Neural progenitor cell (in vitro differentiated cells): ENCODE results near the gene MARVELD1. TPM values are rescaled to one million over a fixed set of nuclear protein-coding genes. Genes with fewer than 3 reads are reported as not detected.
A peak's percentile ranks its signal among the peaks of the same experiment; 100 is the strongest.

Source experiments
- DNase-seq: peaks from one replicate; pipeline ENCODE4 v3.0.0-alpha.2; 2016; ENCODE audit warnings: low spot score
- H2AFZ ChIP-seq: fragments of 200-600 bp; sonication (generic); replicated peaks from 2 replicates; pipeline ENCODE4 v1.6.1; 2016; ENCODE audit warnings: antibody characterized with exemption
- H3F3A ChIP-seq: fragments of 200-600 bp; sonication (generic); 2 replicates; pipeline ENCODE4 v1.6.1; 2016; ENCODE audit warnings: antibody characterized with exemption, low read depth
- H3K27ac ChIP-seq: fragments of 200-600 bp; sonication (generic); 2 replicates; pipeline ENCODE4 v1.5.1; 2016; ENCODE audit warnings: mild to moderate bottlenecking
- H3K27me3 ChIP-seq: fragments of 200-600 bp; sonication (generic); 2 replicates; pipeline ENCODE4 v1.6.1; 2016; ENCODE audit warnings: mild to moderate bottlenecking, moderate library complexity
- H3K36me3 ChIP-seq: fragments of 200-600 bp; sonication (generic); 2 replicates; pipeline ENCODE4 v1.5.1; 2016
- H3K4me1 ChIP-seq: fragments of 200-600 bp; sonication (generic); 2 replicates; pipeline ENCODE4 v1.6.1; 2016; ENCODE audit warnings: mixed run types
- H3K4me2 ChIP-seq: fragments of 200-600 bp; sonication (generic); 2 replicates; pipeline ENCODE4 v1.6.1; 2016
- H3K4me3 ChIP-seq: fragments of 200-600 bp; sonication (generic); 2 replicates; pipeline ENCODE4 v1.5.1; 2016
- H3K79me2 ChIP-seq: fragments of 200-600 bp; sonication (generic); 2 replicates; pipeline ENCODE4 v1.6.1; 2016; ENCODE audit warnings: low read depth
- H3K9ac ChIP-seq: fragments of 200-600 bp; sonication (generic); 2 replicates; pipeline ENCODE4 v1.6.1; 2016
- H3K9me3 ChIP-seq: fragments of 200-600 bp; sonication (generic); 2 replicates; pipeline ENCODE4 v1.5.1; 2016; ENCODE audit warnings: low read depth
- H4K20me1 ChIP-seq: fragments of 200-600 bp; sonication (generic); 2 replicates; pipeline ENCODE4 v1.6.1; 2016; ENCODE audit warnings: low read depth
- H3K27ac Mint-ChIP-seq: 3 replicates; pipeline ENCODE4 v1.8.0; 2021; ENCODE audit warnings: mixed read lengths
- H3K27me3 Mint-ChIP-seq: 2 replicates; pipeline ENCODE4 v1.8.0; 2022; ENCODE audit warnings: low read depth, mild to moderate bottlenecking, inconsistent platforms, moderate library complexity, mixed read lengths; ENCODE audit not compliant: insufficient read depth
- H3K36me3 Mint-ChIP-seq: 3 replicates; pipeline ENCODE4 v1.8.0; 2021; ENCODE audit warnings: mixed read lengths
- H3K4me1 Mint-ChIP-seq: 3 replicates; pipeline ENCODE4 v1.8.0; 2021; ENCODE audit warnings: mixed read lengths
- H3K4me3 Mint-ChIP-seq: 3 replicates; pipeline ENCODE4 v1.8.0; 2021; ENCODE audit warnings: mild to moderate bottlenecking, moderate library complexity, mixed read lengths
- H3K9me3 Mint-ChIP-seq: 3 replicates; pipeline ENCODE4 v1.8.0; 2020; ENCODE audit warnings: mixed read lengths
- EZH2 ChIP-seq: fragments of 200-600 bp; sonication (generic); IDR thresholded peaks from 2 replicates; pipeline ENCODE4 v1.6.1; 2017; ENCODE audit warnings: antibody characterized with exemption, mild to moderate bottlenecking, moderate library complexity
- EZH2phosphoT487 ChIP-seq: fragments of 200-600 bp; sonication (generic); IDR thresholded peaks from 2 replicates; pipeline ENCODE4 v1.6.1; 2017; ENCODE audit warnings: antibody characterized with exemption
- total RNA-seq: library from RNA; depleted of rRNA; stranded (reverse); fragments of >200 nt; gene quantifications from 2 replicates; pipeline ENCODE4 v1.2.3, GENCODE V29; 2015; ENCODE audit warnings: low replicate concordance
- TF ChIP-seq, protein P1 (sequence below): fragments of 200-600 bp; sonication (generic); IDR thresholded peaks from 2 replicates; pipeline ENCODE4 v1.5.1; 2017; ENCODE audit warnings: antibody characterized with exemption, mild to moderate bottlenecking

Gene MARVELD1
- total RNA-seq, 1 donor from 2014 or later: 7.1 TPM

GRCh38 chr10:97723001-97723400 lies 9.5 kb downstream of the MARVELD1 start:
- H3K4me3 ChIP-seq: no peak overlapping the region
- H3K36me3 ChIP-seq: no peaks in the 10 kb centered on the region
- Mint-ChIP-seq H3K4me3 (no peak overlapping the region), H3K4me1 (peaks cover 16% of the 10 kb centered on the region), H3K36me3 (peaks cover under 1% of the 10 kb centered on the region), H3K9me3 (no peaks in the 10 kb centered on the region), H3K27ac (no peak overlapping the region), H3K27me3 (peaks cover 6% of the 10 kb centered on the region)
- no peak overlapping the region for H3K9ac ChIP-seq
- H2AFZ ChIP-seq: no peak overlapping the region
- TF ChIP-seq EZH2: no peak
- no peak for TF ChIP-seq EZH2phosphoT487
- TF ChIP-seq, protein P1, sequence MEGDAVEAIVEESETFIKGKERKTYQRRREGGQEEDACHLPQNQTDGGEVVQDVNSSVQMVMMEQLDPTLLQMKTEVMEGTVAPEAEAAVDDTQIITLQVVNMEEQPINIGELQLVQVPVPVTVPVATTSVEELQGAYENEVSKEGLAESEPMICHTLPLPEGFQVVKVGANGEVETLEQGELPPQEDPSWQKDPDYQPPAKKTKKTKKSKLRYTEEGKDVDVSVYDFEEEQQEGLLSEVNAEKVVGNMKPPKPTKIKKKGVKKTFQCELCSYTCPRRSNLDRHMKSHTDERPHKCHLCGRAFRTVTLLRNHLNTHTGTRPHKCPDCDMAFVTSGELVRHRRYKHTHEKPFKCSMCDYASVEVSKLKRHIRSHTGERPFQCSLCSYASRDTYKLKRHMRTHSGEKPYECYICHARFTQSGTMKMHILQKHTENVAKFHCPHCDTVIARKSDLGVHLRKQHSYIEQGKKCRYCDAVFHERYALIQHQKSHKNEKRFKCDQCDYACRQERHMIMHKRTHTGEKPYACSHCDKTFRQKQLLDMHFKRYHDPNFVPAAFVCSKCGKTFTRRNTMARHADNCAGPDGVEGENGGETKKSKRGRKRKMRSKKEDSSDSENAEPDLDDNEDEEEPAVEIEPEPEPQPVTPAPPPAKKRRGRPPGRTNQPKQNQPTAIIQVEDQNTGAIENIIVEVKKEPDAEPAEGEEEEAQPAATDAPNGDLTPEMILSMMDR: no peak
- peaks cover 21% of the 10 kb centered on the region for H3K4me1 ChIP-seq
- no peaks in the 10 kb centered on the region for H4K20me1 ChIP-seq
- no peak for DNase-seq
- no peaks in the 10 kb centered on the region for H3K79me2 ChIP-seq
- H3K9me3 ChIP-seq: no peaks in the 10 kb centered on the region
- no peaks in the 10 kb centered on the region for H3K27me3 ChIP-seq
- no peak overlapping the region for H3K27ac ChIP-seq
- peaks cover 19% of the 10 kb centered on the region for H3F3A ChIP-seq
- no peak overlapping the region for H3K4me2 ChIP-seq

DNA sequence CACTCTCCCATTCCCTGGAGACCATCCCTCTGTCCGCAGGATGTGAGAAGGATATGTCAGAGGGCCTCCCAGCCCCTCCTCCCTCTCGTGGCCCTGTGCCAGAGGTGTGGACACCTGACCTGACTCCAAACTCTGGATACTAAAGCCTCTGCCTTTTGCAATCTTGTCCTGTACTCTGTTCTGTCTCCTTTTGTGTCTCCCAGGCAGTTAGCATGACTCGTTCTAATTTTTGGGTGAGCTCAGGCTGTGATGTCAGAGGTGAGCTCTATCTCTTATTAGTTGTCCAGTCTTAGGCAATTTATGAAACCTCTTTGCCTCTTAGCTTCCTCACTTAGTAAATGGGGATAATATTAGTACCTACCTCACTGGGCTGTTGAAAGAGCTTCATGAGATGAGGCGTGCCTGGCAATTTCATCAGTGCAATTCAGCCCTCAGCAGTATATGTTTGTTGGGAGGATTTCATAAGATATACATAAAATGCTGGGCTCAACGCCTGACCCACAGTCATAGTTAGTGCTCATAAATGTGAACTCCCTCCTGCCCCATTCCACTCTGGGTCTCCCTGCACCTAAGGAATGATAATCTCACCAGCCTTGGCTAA lies 10.9 kb downstream of the MARVELD1 start:
- peaks cover 3% of the 10 kb centered on the region for H3K9me3 Mint-ChIP-seq
- H3K4me1 ChIP-seq: peaks cover 6% of the 10 kb centered on the region
- H4K20me1 ChIP-seq: no peaks in the 10 kb centered on the region
- no peak overlapping the region for H3K27ac ChIP-seq
- H3F3A ChIP-seq: peaks cover 4% of the 10 kb centered on the region
- DNase-seq: no peak
- H3K27me3 Mint-ChIP-seq: peaks cover 6% of the 10 kb centered on the region
- H3K27me3 ChIP-seq: no peaks in the 10 kb centered on the region
- H3K4me1 Mint-ChIP-seq: peaks cover 4% of the 10 kb centered on the region
- no peak overlapping the region for H3K4me3 ChIP-seq
- H2AFZ ChIP-seq: no peak overlapping the region
- H3K9ac ChIP-seq: no peak overlapping the region
- H3K4me3 Mint-ChIP-seq: no peak overlapping the region
- H3K9me3 ChIP-seq: no peaks in the 10 kb centered on the region
- H3K79me2 ChIP-seq: no peaks in the 10 kb centered on the region
- no peak for TF ChIP-seq EZH2phosphoT487
- no peak for TF ChIP-seq EZH2
- TF ChIP-seq, protein P1: no peak
- no peak overlapping the region for H3K27ac Mint-ChIP-seq
- H3K36me3 Mint-ChIP-seq: no peaks in the 10 kb centered on the region
- H3K36me3 ChIP-seq: no peaks in the 10 kb centered on the region
- no peak overlapping the region for H3K4me2 ChIP-seq

GRCh38 chr10:97726636-97727178 lies 13.2 kb downstream of the MARVELD1 start:
- H3K27ac ChIP-seq: no peak overlapping the region
- H3K9me3 ChIP-seq: no peaks in the 10 kb centered on the region
- Mint-ChIP-seq H3K4me3 (no peak overlapping the region), H3K27me3 (peaks cover 5% of the 10 kb centered on the region), H3K27ac (no peak overlapping the region), H3K4me1 (no peaks in the 10 kb centered on the region), H3K36me3 (no peaks in the 10 kb centered on the region), H3K9me3 (peaks cover 3% of the 10 kb centered on the region)
- H2AFZ ChIP-seq: peak overlapping the region; percentile 83
- TF ChIP-seq, protein P1: no peak
- TF ChIP-seq EZH2 (no peak), EZH2phosphoT487 (no peak)
- H3K36me3 ChIP-seq: no peaks in the 10 kb centered on the region
- peak overlapping the region; percentile 18 for H3K4me3 ChIP-seq
- peak overlapping the region; percentile 58 for H3K4me2 ChIP-seq
- DNase-seq: peak; percentile 66
- no peaks in the 10 kb centered on the region for H3K4me1 ChIP-seq
- H3K9ac ChIP-seq: no peak overlapping the region
- no peaks in the 10 kb centered on the region for H3K27me3 ChIP-seq
- no peaks in the 10 kb centered on the region for H3F3A ChIP-seq
- H3K79me2 ChIP-seq: no peaks in the 10 kb centered on the region
- H4K20me1 ChIP-seq: no peaks in the 10 kb centered on the region
